B cell (primary cell): ENCODE results near the gene SLC15A4. TPM values are rescaled to one million over a fixed set of nuclear protein-coding genes. Genes with fewer than 3 reads are reported as not detected.

ENCODE experiments used
- ATAC-seq: fragments of 200-7000 bp; cut with Tn5 transposase; one replicate; pipeline ENCODE4 v1.10.0; 2021; ENCODE audit warnings: low read depth, mild to moderate bottlenecking, moderate number of reproducible peaks, moderate library complexity
- CTCF ChIA-PET: fragments of 350-600 bp; sonication (Branson Sonifier 250); formaldehyde crosslinking; loops from one replicate; lab custom pipeline; 2021; ENCODE audit warnings: antibody characterized with exemption, inconsistent platforms; lab: Charles Lee
- POLR2A ChIA-PET: fragments of 350-600 bp; sonication (Branson Sonifier 250); formaldehyde crosslinking; loops from one replicate; lab custom pipeline; 2021; ENCODE audit warnings: antibody characterized with exemption; lab: Charles Lee
- DNase-seq: peaks from one replicate; pipeline ENCODE4 v3.0.0; 2013
- H2AFZ ChIP-seq: 2 replicates; pipeline ENCODE4 v1.6.1; 2012; ENCODE audit warnings: mild to moderate bottlenecking, low read depth, low read length; ENCODE audit not compliant: insufficient read depth, poor library complexity, severe bottlenecking
- H3K27ac ChIP-seq, 2 donors: 1 replicate in 1 of 2; 2 replicates in 1 of 2; pipeline ENCODE4 v1.5.1; 2012 to 2013; ENCODE audit warnings: low read length in 2 of 2, mild to moderate bottlenecking in 2 of 2, moderate library complexity in 1 of 2
- H3K27me3 ChIP-seq, 4 experiments: fragments of 200-600 bp in 1 of 4; sonication (generic) in 1 of 4; replicated peaks in 1 of 4; 1 replicate in 2 of 4; 2 replicates in 2 of 4; pipeline versions ENCODE4 v1.6.1 to v1.7.0; 2013 to 2016; ENCODE audit warnings: low read length in 3 of 4, mild to moderate bottlenecking in 2 of 4, mixed read lengths in 1 of 4, moderate library complexity in 1 of 4; ENCODE audit not compliant: insufficient read depth in 4 of 4, control insufficient read depth in 3 of 4; ENCODE audit errors: control extremely low read depth in 1 of 4
- H3K36me3 ChIP-seq, 2 experiments: replicated peaks in 1 of 2; 1 replicate in 1 of 2; 2 replicates in 1 of 2; pipeline versions ENCODE4 v1.6.1 to v1.7.1; 2013; ENCODE audit warnings: low read length in 1 of 2; ENCODE audit not compliant: insufficient read depth in 2 of 2, control insufficient read depth in 1 of 2; ENCODE audit errors: control extremely low read depth in 1 of 2, extremely low read depth in 1 of 2
- H3K4me1 ChIP-seq, 2 donors: fragments of 200-600 bp in 1 of 2; sonication (generic) in 1 of 2; 1 replicate in 1 of 2; 2 replicates in 1 of 2; pipeline versions ENCODE4 v1.5.1 to v1.6.1; 2013 to 2017; ENCODE audit warnings: low read length in 2 of 2; ENCODE audit not compliant: control insufficient read depth in 2 of 2, insufficient read depth in 2 of 2
- H3K4me2 ChIP-seq: replicated peaks from 2 replicates; pipeline ENCODE3; 2012; ENCODE audit warnings: mild to moderate bottlenecking, low read depth, low read length; ENCODE audit not compliant: poor library complexity, severe bottlenecking
- H3K4me3 ChIP-seq, 5 experiments: fragments of 200-600 bp in 1 of 5; sonication (generic) in 1 of 5; 1 replicate in 3 of 5; 2 replicates in 2 of 5; pipeline versions ENCODE4 v1.5.1 to v1.7.0; 2011 to 2016; ENCODE audit warnings: low read length in 4 of 5, mild to moderate bottlenecking in 4 of 5, low read depth in 2 of 5, control low read depth in 1 of 5, moderate library complexity in 1 of 5; ENCODE audit not compliant: insufficient read depth in 1 of 5; ENCODE audit errors: control extremely low read depth in 1 of 5, extremely low read depth in 1 of 5
- H3K79me2 ChIP-seq: fragments of 200-600 bp; sonication (generic); one replicate; pipeline ENCODE4 v1.6.0; 2016; ENCODE audit warnings: low read length; ENCODE audit not compliant: control insufficient read depth, insufficient read depth
- H3K9ac ChIP-seq: fragments of 200-600 bp; sonication (generic); 2 replicates; pipeline ENCODE4 v1.6.1; 2017; ENCODE audit warnings: mild to moderate bottlenecking, low read length, moderate library complexity
- H3K9me3 ChIP-seq, 3 donors: one replicate each; pipeline versions ENCODE4 v1.6.1 to v1.7.1; 2013; ENCODE audit warnings: low read length in 2 of 3; ENCODE audit not compliant: control insufficient read depth in 2 of 3, insufficient read depth in 1 of 3; ENCODE audit errors: control extremely low read depth in 1 of 3
- H4K20me1 ChIP-seq: 2 replicates; pipeline ENCODE4 v1.6.0; 2012; ENCODE audit warnings: mild to moderate bottlenecking, low read length; ENCODE audit not compliant: insufficient read depth, control insufficient read depth, poor library complexity, severe bottlenecking
- H3K27ac Mint-ChIP-seq: one replicate; pipeline ENCODE4 v1.8.0; 2021; ENCODE audit warnings: mixed read lengths
- H3K27me3 Mint-ChIP-seq: one replicate; pipeline ENCODE4 v1.8.0; 2021; ENCODE audit warnings: mixed read lengths
- H3K4me1 Mint-ChIP-seq: one replicate; pipeline ENCODE4 v1.8.0; 2021; ENCODE audit warnings: mixed read lengths
- H3K4me3 Mint-ChIP-seq: one replicate; pipeline ENCODE4 v1.8.0; 2021; ENCODE audit warnings: mixed read lengths
- H3K9me3 Mint-ChIP-seq: one replicate; pipeline ENCODE4 v1.8.0; 2022; ENCODE audit warnings: mixed read lengths; ENCODE audit not compliant: insufficient read depth
- CTCF ChIP-seq: fragments of 200-600 bp; IDR thresholded peaks from one replicate; pipeline ENCODE4 v1.8.0; 2022; ENCODE audit warnings: antibody characterized with exemption, mild to moderate bottlenecking
- EZH2 ChIP-seq: IDR thresholded peaks from 2 replicates; pipeline ENCODE4 v1.6.1; 2012; ENCODE audit warnings: borderline replicate concordance, low read depth, mild to moderate bottlenecking, moderate library complexity, low read length; ENCODE audit not compliant: insufficient read depth, poor library complexity, severe bottlenecking
- WGBS: methylation state at CpG from one replicate; pipeline ENCODE4 v1.1.5; 2013; ENCODE audit warnings: missing lambda C conversion rate; ENCODE audit not compliant: insufficient coverage; 5-methylcytosine and 5-hydroxymethylcytosine counted together
- intact Hi-C: fragments of 100-400 bp; cut with micrococcal nuclease; formaldehyde crosslinking; loops from one replicate; pipeline ENCODE4 v1.10.0; 2022
- polyA plus RNA-seq: library from polyadenylated mRNA; depleted of rRNA; stranded (reverse); fragments of >200 nt; gene quantifications from 2 replicates; pipeline ENCODE4 v1.2.3, GENCODE V29; 2012
- total RNA-seq, 2 donors: library from RNA; stranded (reverse); fragments of 120-200 nt in 1 of 2; gene quantifications; 1 replicate in 1 of 2; 2 replicates in 1 of 2; pipeline versions ENCODE4 v1.2.3 to v1.2.4, GENCODE V29; 2013 to 2022

The SLC15A4 gene
- total and polyA plus RNA-seq, 2 donors (not counting 1 experiment from before 2014, with no cell fraction given) = 48.9 to 67.2 TPM

- POLR2A ChIA-PET = no interaction called here
- H3K27me3 Mint-ChIP-seq = peaks cover 24% of the 10 kb centered on the region
- H3K9me3 Mint-ChIP-seq = no peaks in the 10 kb centered on the region
- no peak overlapping the region for H3K27ac ChIP-seq
- TF ChIP-seq EZH2 = no peak
- no peak for TF ChIP-seq CTCF
- no peak overlapping the region for H2AFZ ChIP-seq
- no peaks in the 10 kb centered on the region for H3K79me2 ChIP-seq
- CTCF ChIA-PET = no interaction called here
- H3K9ac ChIP-seq = no peak overlapping the region
- H3K4me2 ChIP-seq = no peak overlapping the region
- no peak overlapping the region for H3K27ac Mint-ChIP-seq
- 50% methylated on average over 13 of the region's 13 CpGs for WGBS
- H3K4me3 ChIP-seq = no peak overlapping the region
- H3K9me3 ChIP-seq = peaks cover 0 to 3% (median 0%) of the 10 kb centered on the region in 3 donors
- no peaks in the 10 kb centered on the region for H3K36me3 ChIP-seq
- H3K4me1 ChIP-seq = no peaks in the 10 kb centered on the region
- H3K27me3 ChIP-seq = peaks cover 0 to 2% (median 0%) of the 10 kb centered on the region in 4 experiments
- no peaks in the 10 kb centered on the region for H3K4me1 Mint-ChIP-seq
- H3K4me3 Mint-ChIP-seq = no peak overlapping the region
- no peaks in the 10 kb centered on the region for H4K20me1 ChIP-seq
- intact Hi-C loops = no loop called here
- ATAC-seq (no peak), DNase-seq (no peak)
These were observed 76.3 kb downstream of the SLC15A4 start for GRCh38 chr12:128747441-128747840.

GRCh38 chr12:128745772-128746689 is 77.7 kb downstream of the SLC15A4 start:
- Histone ChIP-seq H3K9ac (no peak overlapping the region), H3K36me3 (no peaks in the 10 kb centered on the region), H3K9me3 (peaks cover 0 to 3% (median 0%) of the 10 kb centered on the region in 3 donors), H3K4me2 (no peak overlapping the region), H3K4me3 (no peak overlapping the region), H3K4me1 (no peaks in the 10 kb centered on the region), H4K20me1 (no peaks in the 10 kb centered on the region), H3K79me2 (no peaks in the 10 kb centered on the region), H2AFZ (no peak overlapping the region), H3K27me3 (peaks cover 0 to 4% (median 0%) of the 10 kb centered on the region in 4 experiments), H3K27ac (no peak overlapping the region)
- intact Hi-C loops = no loop called here
- CTCF ChIA-PET = no interaction called here
- Mint-ChIP-seq H3K9me3 (no peaks in the 10 kb centered on the region), H3K4me3 (no peak overlapping the region), H3K4me1 (no peaks in the 10 kb centered on the region), H3K27ac (no peak overlapping the region), H3K27me3 (peaks cover 34% of the 10 kb centered on the region)
- DNase-seq (no peak), ATAC-seq (no peak)
- 0% methylated on average over 1 of the region's 11 CpGs for WGBS
- TF ChIP-seq EZH2 (no peak), CTCF (no peak)
- POLR2A ChIA-PET = no interaction called here
